Neural cell (in vitro differentiated cells): Measurements from ENCODE around the gene CYB5A.

Experiments used
- EP300 ChIP-seq: fragments of 450-650 bp; conservative IDR thresholded peaks from 2 replicates; pipeline ENCODE4 v1.6.1; 2014; ENCODE audit warnings: antibody characterized with exemption, mild to moderate bottlenecking, moderate library complexity; ENCODE audit not compliant: poor library complexity, severe bottlenecking
- EZH2 ChIP-seq: fragments of 200-600, 300-800 bp; shearing (Covaris generic), sonication (generic); IDR thresholded peaks from 2 replicates; pipeline ENCODE4 v1.6.1; 2014; ENCODE audit warnings: antibody characterized with exemption, low read length, borderline replicate concordance, mild to moderate bottlenecking; ENCODE audit not compliant: insufficient read depth, poor library complexity, severe bottlenecking
- POLR2AphosphoS5 ChIP-seq: IDR thresholded peaks from 2 replicates; pipeline ENCODE4 v1.6.1; 2012
- SMC3 ChIP-seq: fragments of 450-650 bp; conservative IDR thresholded peaks from 2 replicates; pipeline ENCODE4 v1.6.1; 2014; ENCODE audit warnings: antibody characterized with exemption, mild to moderate bottlenecking, moderate library complexity; ENCODE audit not compliant: poor library complexity
- TF ChIP-seq, protein P1 (sequence below): fragments of 450-650 bp; IDR thresholded peaks from 2 replicates; pipeline ENCODE4 v1.5.1; 2014; ENCODE audit warnings: antibody characterized with exemption, mild to moderate bottlenecking, moderate library complexity; ENCODE audit not compliant: poor library complexity, severe bottlenecking

DNA sequence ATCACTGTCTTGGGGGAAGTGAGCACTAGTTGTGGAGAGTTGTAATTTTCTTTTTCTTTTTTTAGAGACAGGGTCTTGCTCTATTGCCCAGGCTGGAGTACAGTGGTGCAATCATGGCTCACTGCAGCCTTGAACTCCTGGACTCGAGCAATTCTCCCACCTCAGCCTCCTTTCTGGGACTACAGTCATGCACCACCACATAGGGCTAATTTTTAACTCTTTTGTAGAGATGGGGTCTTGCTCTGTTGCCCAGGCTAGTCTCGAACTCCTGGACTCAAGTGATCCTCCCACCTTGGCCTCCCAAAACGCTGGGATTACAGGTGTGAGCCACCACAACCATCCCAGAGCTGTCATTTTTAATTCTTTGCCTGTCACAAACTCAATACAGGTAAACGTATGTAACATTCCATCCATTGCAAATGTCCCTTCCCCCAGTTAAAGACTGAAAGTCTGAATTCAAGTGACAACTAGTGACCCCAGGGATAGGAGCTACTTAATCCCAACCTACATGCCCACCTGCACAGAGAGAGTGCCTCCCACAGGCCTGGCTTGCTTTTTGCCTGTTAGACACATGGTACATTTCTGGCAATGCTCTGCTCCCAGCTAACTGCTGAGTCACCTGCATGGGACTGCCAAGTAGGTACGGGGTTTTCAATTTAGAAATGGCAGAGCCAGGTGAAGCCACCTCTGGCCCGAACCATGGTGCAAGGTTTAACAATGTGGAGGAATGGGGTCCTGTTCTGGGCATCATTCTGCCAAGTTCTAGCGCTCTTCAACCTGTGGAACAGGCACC lies 60.6 kb downstream of the CYB5A start:
- TF ChIP-seq, protein P1, sequence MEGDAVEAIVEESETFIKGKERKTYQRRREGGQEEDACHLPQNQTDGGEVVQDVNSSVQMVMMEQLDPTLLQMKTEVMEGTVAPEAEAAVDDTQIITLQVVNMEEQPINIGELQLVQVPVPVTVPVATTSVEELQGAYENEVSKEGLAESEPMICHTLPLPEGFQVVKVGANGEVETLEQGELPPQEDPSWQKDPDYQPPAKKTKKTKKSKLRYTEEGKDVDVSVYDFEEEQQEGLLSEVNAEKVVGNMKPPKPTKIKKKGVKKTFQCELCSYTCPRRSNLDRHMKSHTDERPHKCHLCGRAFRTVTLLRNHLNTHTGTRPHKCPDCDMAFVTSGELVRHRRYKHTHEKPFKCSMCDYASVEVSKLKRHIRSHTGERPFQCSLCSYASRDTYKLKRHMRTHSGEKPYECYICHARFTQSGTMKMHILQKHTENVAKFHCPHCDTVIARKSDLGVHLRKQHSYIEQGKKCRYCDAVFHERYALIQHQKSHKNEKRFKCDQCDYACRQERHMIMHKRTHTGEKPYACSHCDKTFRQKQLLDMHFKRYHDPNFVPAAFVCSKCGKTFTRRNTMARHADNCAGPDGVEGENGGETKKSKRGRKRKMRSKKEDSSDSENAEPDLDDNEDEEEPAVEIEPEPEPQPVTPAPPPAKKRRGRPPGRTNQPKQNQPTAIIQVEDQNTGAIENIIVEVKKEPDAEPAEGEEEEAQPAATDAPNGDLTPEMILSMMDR = no peak
- TF ChIP-seq EZH2 (no peak), POLR2AphosphoS5 (no peak), EP300 (no peak), SMC3 (no peak)
